Mucosa of descending colon (tissue), 3 donors: ENCODE results near the gene GRK5. TPM values are rescaled to one million over a fixed set of nuclear protein-coding genes. Genes with fewer than 3 reads are reported as not detected.
"Not testable (repeated sequence)": the region's sequence is repeated elsewhere in the genome, so short reads cannot be mapped to it uniquely, and the experiment has no call there.

Source experiments
- ATAC-seq: fragments of 200-7000 bp; cut with Tn5 transposase; one replicate; pipeline ENCODE4 v1.9.1; 2020; ENCODE audit warnings: mild to moderate bottlenecking, moderate library complexity
- DNase-seq, 3 donors: peaks; one replicate each; pipeline ENCODE4 v3.0.0-alpha.2; 2020
- H3K36me3 ChIP-seq: fragments of 200-600 bp; one replicate; pipeline ENCODE4 v1.8.0; 2021; ENCODE audit warnings: low read depth, mild to moderate bottlenecking
- H3K4me1 ChIP-seq: fragments of 200-600 bp; one replicate; pipeline ENCODE4 v1.8.0; 2021; ENCODE audit warnings: low read depth, mild to moderate bottlenecking
- H3K4me3 ChIP-seq: fragments of 200-600 bp; one replicate; pipeline ENCODE4 v1.8.0; 2021; ENCODE audit warnings: mild to moderate bottlenecking
- H3K9me3 ChIP-seq: fragments of 200-600 bp; one replicate; pipeline ENCODE4 v1.8.0; 2021; ENCODE audit warnings: mild to moderate bottlenecking
- intact Hi-C, 2 donors: fragments of 100-400 bp; cut with DNase I in 1 of 2; cut with micrococcal nuclease in 1 of 2; formaldehyde crosslinking; loops; one replicate each; pipeline versions ENCODE4 v1.11.0 to v1.11.1; 2022; cut with DNase I, micrococcal nuclease
- total RNA-seq, 3 donors: library from RNA; stranded (reverse); fragmentation: NEBNext Ultra II Directional in 2 of 3; extraction: Animal tissue kit (Norgen Biotek cat#: 25700) in 2 of 3; gene quantifications; one replicate each; pipeline versions ENCODE4 v1.2.1 to v1.2.4, GENCODE V29; 2021 to 2023
- TF ChIP-seq, protein P1 (sequence below): fragments of 200-600 bp; IDR thresholded peaks from one replicate; pipeline ENCODE4 v1.8.0; 2022; ENCODE audit warnings: antibody characterized with exemption, mild to moderate bottlenecking
- donor health status: DM: no; HTN: no; CAD: no; lungs with moderate emphysema.
- donor health status: DM: no; HTN: no; CAD: no.
- donor health status: DM: no; HTN: yes; CAD: no.

The GRK5 gene
- total RNA-seq, 3 donors from 2014 or later = 6.6 to 27.1 (median 8.3) TPM

GRCh38 chr10:119225083-119225658, 17.8 kb downstream of the GRK5 start:
- no peak for DNase-seq
- intact Hi-C loops = no loop called here
- TF ChIP-seq, protein P1, sequence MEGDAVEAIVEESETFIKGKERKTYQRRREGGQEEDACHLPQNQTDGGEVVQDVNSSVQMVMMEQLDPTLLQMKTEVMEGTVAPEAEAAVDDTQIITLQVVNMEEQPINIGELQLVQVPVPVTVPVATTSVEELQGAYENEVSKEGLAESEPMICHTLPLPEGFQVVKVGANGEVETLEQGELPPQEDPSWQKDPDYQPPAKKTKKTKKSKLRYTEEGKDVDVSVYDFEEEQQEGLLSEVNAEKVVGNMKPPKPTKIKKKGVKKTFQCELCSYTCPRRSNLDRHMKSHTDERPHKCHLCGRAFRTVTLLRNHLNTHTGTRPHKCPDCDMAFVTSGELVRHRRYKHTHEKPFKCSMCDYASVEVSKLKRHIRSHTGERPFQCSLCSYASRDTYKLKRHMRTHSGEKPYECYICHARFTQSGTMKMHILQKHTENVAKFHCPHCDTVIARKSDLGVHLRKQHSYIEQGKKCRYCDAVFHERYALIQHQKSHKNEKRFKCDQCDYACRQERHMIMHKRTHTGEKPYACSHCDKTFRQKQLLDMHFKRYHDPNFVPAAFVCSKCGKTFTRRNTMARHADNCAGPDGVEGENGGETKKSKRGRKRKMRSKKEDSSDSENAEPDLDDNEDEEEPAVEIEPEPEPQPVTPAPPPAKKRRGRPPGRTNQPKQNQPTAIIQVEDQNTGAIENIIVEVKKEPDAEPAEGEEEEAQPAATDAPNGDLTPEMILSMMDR = no peak
- Histone ChIP-seq H3K9me3 (no peaks in the 10 kb centered on the region), H3K4me1 (peaks cover 10% of the 10 kb centered on the region), H3K36me3 (no peaks in the 10 kb centered on the region), H3K4me3 (no peak overlapping the region)
- no peak for ATAC-seq

- Histone ChIP-seq H3K36me3 (no peaks in the 10 kb centered on the region), H3K4me1 (peaks cover 5% of the 10 kb centered on the region), H3K4me3 (no peak overlapping the region), H3K9me3 (no peaks in the 10 kb centered on the region)
- ATAC-seq (no peak), DNase-seq (no peak)
- intact Hi-C loops = no loop called here
- TF ChIP-seq, protein P1 = no peak
These were observed 20.5 kb downstream of the GRK5 start for GRCh38 chr10:119227825-119228224.

DNA sequence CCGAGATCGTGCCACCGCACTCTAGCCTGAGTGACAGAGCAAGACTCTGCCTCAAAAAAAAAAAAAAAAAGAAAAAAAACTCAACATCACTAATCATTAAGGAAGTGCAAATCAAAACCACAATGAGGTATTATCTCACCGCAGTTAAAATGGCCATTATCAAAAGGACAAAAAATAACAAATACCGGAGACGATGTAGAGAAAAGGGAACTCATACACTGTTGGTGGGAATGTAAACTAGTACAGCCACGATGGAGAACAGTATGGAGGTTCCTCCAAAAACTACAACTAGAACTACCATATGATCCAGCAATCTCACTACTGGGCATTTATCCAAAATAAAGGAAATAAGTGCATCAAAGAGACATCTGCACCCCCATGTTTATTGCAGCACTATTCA, 24.3 kb downstream of the GRK5 start:
- ATAC-seq (no peak), DNase-seq (no peak)
- TF ChIP-seq, protein P1 = no peak
- intact Hi-C loops = no loop called here
- H3K4me3 ChIP-seq = no peak overlapping the region
- H3K4me1 ChIP-seq = no peaks in the 10 kb centered on the region
- no peaks in the 10 kb centered on the region for H3K36me3 ChIP-seq
- H3K9me3 ChIP-seq = no peaks in the 10 kb centered on the region

- H3K4me3 ChIP-seq, ATAC-seq, H3K4me1 ChIP-seq, H3K36me3 ChIP-seq, intact Hi-C loops, H3K9me3 ChIP-seq, DNase-seq: not testable (repeated sequence)
These were observed 25.1 kb downstream of the GRK5 start for GRCh38 chr10:119232439-119232838.

- Histone ChIP-seq H3K4me3 (no peak overlapping the region), H3K36me3 (no peaks in the 10 kb centered on the region), H3K4me1 (no peaks in the 10 kb centered on the region), H3K9me3 (no peaks in the 10 kb centered on the region)
- ATAC-seq = no peak
- TF ChIP-seq, protein P1 = no peak
- no peak for DNase-seq
- intact Hi-C loops = no loop called here
These were observed 25.9 kb downstream of the GRK5 start for GRCh38 chr10:119233123-119233820.

GRCh38 chr10:119233821-119234220, 26.4 kb downstream of the GRK5 start:
- ATAC-seq = peak; percentile 25
- intact Hi-C loops = no loop called here
- no peaks in the 10 kb centered on the region for H3K9me3 ChIP-seq
- H3K4me3 ChIP-seq = no peak overlapping the region
- H3K4me1 ChIP-seq = no peaks in the 10 kb centered on the region
- DNase-seq = no peak
- TF ChIP-seq, protein P1 = no peak
- H3K36me3 ChIP-seq = no peaks in the 10 kb centered on the region
